Keratinocyte (primary cell): ENCODE data around the gene PHRF1. TPM values are rescaled to one million over a fixed set of nuclear protein-coding genes. Genes with fewer than 3 reads are reported as not detected.

Experiments used
- DNase-seq: peaks from one replicate; pipeline ENCODE4 v3.0.0-alpha.2; 2011; ENCODE audit warnings: low read depth, missing footprints, low spot score
- FAIRE-seq: peaks from 2 replicates; lab custom pipeline; 2011; peaks lifted over from hg19 to GRCh38; lab: Jason Lieb, UNC
- H2AFZ ChIP-seq: 2 replicates; pipeline ENCODE4 v1.6.0; 2012; ENCODE audit warnings: low read length, control low read depth, inconsistent platforms; ENCODE audit not compliant: control insufficient read depth
- H3K27ac ChIP-seq: 2 replicates; pipeline ENCODE4 v1.5.1; 2011; ENCODE audit warnings: low read length; ENCODE audit not compliant: control insufficient read depth, insufficient read depth
- H3K27me3 ChIP-seq: 3 replicates; pipeline ENCODE4 v1.6.0; 2011; ENCODE audit warnings: low read length; ENCODE audit not compliant: control insufficient read depth, insufficient read depth; ENCODE audit errors: extremely low read depth
- H3K36me3 ChIP-seq, 2 experiments: 2 replicates in 1 of 2; 3 replicates in 1 of 2; pipeline ENCODE4 v1.5.1; 2011; ENCODE audit warnings: low read length in 2 of 2, mild to moderate bottlenecking in 1 of 2; ENCODE audit not compliant: control insufficient read depth in 2 of 2, insufficient read depth in 2 of 2; ENCODE audit errors: extremely low read depth in 1 of 2
- H3K4me1 ChIP-seq: 3 replicates; pipeline ENCODE4 v1.5.1; 2011; ENCODE audit warnings: low read length; ENCODE audit not compliant: control insufficient read depth, insufficient read depth; ENCODE audit errors: extremely low read depth
- H3K4me2 ChIP-seq: 3 replicates; pipeline ENCODE4 v1.6.0; 2011; ENCODE audit warnings: low read depth, low read length; ENCODE audit not compliant: control insufficient read depth, insufficient read depth; ENCODE audit errors: extremely low read depth
- H3K4me3 ChIP-seq, 3 experiments: fragments of 200-600 bp in 1 of 3; sonication (generic) in 1 of 3; 2 replicates in 2 of 3; 3 replicates in 1 of 3; pipeline ENCODE4 v1.5.1; 2011 to 2016; ENCODE audit warnings: low read length in 3 of 3, mild to moderate bottlenecking in 3 of 3, control low read depth in 2 of 3, inconsistent platforms in 1 of 3, low read depth in 1 of 3, mixed read lengths in 1 of 3, mixed run types in 1 of 3, moderate library complexity in 1 of 3; ENCODE audit not compliant: control insufficient read depth in 2 of 3, insufficient read depth in 2 of 3; ENCODE audit errors: extremely low read depth in 1 of 3
- H3K79me2 ChIP-seq: 2 replicates; pipeline ENCODE4 v1.6.0; 2012; ENCODE audit warnings: low read length; ENCODE audit not compliant: control insufficient read depth, insufficient read depth
- H3K9ac ChIP-seq: 3 replicates; pipeline ENCODE4 v1.6.0; 2011; ENCODE audit warnings: low read length; ENCODE audit not compliant: control insufficient read depth, insufficient read depth; ENCODE audit errors: extremely low read depth
- H3K9me1 ChIP-seq: 3 replicates; pipeline ENCODE4 v1.6.0; 2011; ENCODE audit warnings: low read length; ENCODE audit not compliant: control insufficient read depth, insufficient read depth; ENCODE audit errors: extremely low read depth
- H3K9me3 ChIP-seq: 2 replicates; pipeline ENCODE4 v1.5.1; 2012; ENCODE audit warnings: low read depth, low read length; ENCODE audit not compliant: control insufficient read depth
- H4K20me1 ChIP-seq: 3 replicates; pipeline ENCODE4 v1.6.0; 2011; ENCODE audit warnings: low read length; ENCODE audit not compliant: control insufficient read depth, insufficient read depth; ENCODE audit errors: extremely low read depth
- CTCF ChIP-seq, 3 experiments: IDR thresholded peaks in 1 of 3; conservative IDR thresholded peaks in 1 of 3; optimal IDR thresholded peaks in 1 of 3; 2 replicates in 2 of 3; 3 replicates in 1 of 3; pipeline versions ENCODE3 to v1.5.1; 2011; ENCODE audit warnings: low read length in 3 of 3, mild to moderate bottlenecking in 3 of 3, moderate library complexity in 2 of 3, control low read depth in 1 of 3, inconsistent platforms in 1 of 3; ENCODE audit not compliant: insufficient read depth in 2 of 3; ENCODE audit errors: extremely low read depth in 1 of 3
- EZH2 ChIP-seq: IDR thresholded peaks from one replicate; pipeline ENCODE4 v1.6.1; 2012; ENCODE audit warnings: inconsistent platforms, mild to moderate bottlenecking, low read length, moderate library complexity
- dilution Hi-C: fragments of 300-500 bp; cut with MboI; formaldehyde crosslinking; loops from one replicate; pipeline ENCODE4 v1.7.0; 2020; ENCODE audit warnings: low sequenced_read_pairs; ENCODE audit not compliant: extremely low pct_ligation_motif_present
- polyA plus RNA-seq, 5 experiments: library from polyadenylated mRNA; depleted of rRNA in 3 of 5; stranded (reverse) in 3 of 5; stranded (forward) in 1 of 5; unstranded in 1 of 5; fragments of >200 nt; gene quantifications; 1 replicate in 1 of 5; 2 replicates in 3 of 5; 3 replicates in 1 of 5; pipeline versions ENCODE4 v1.2.1 to v1.2.3, GENCODE V29; 2011 to 2012; ENCODE audit warnings: missing spikeins in 2 of 5, low read depth in 1 of 5, low replicate concordance in 1 of 5

Gene PHRF1
- polyA plus RNA-seq, 1 donor (not counting 4 experiments of a cell fraction or from before 2014, with no cell fraction given): 10.7 TPM

- Histone ChIP-seq H3K27ac (no peak overlapping the region), H3K4me1 (no peaks in the 10 kb centered on the region), H3K4me3 (no peak overlapping the region), H3K27me3 (peaks cover 6% of the 10 kb centered on the region), H3K9ac (no peak overlapping the region), H4K20me1 (no peaks in the 10 kb centered on the region), H2AFZ (no peak overlapping the region), H3K36me3 (no peaks in the 10 kb centered on the region), H3K4me2 (no peak overlapping the region), H3K9me3 (no peaks in the 10 kb centered on the region), H3K79me2 (no peaks in the 10 kb centered on the region), H3K9me1 (no peaks in the 10 kb centered on the region)
- dilution Hi-C loops: no loop called here
- TF ChIP-seq EZH2: no peak
- TF ChIP-seq CTCF (optimal IDR thresholded peaks at IDR 0.05 in 1 of 3, IDR thresholded peaks at IDR 0.05 in 1 of 3, conservative IDR thresholded peaks at IDR 0.05 in 1 of 3; ENCODE audit: extremely low read depth in 1 of 3, insufficient read depth in 2 of 3, low read length in 3 of 3): no peak
- DNase-seq (no peak), FAIRE-seq (no peak)
These were observed 31.5 kb upstream of the PHRF1 start for GRCh38 chr11:544817-545166.

- TF ChIP-seq EZH2 (no peak), CTCF (optimal IDR thresholded peaks at IDR 0.05 in 1 of 3, IDR thresholded peaks at IDR 0.05 in 1 of 3, conservative IDR thresholded peaks at IDR 0.05 in 1 of 3; ENCODE audit: extremely low read depth in 1 of 3, insufficient read depth in 2 of 3, low read length in 3 of 3) (no peak)
These were observed 31.1 kb upstream of the PHRF1 start for GRCh38 chr11:545171-545570.

More at GRCh38 chr11:545171-545570, 31.1 kb upstream of the PHRF1 start:
- Histone ChIP-seq H2AFZ (no peak overlapping the region), H4K20me1 (no peaks in the 10 kb centered on the region), H3K9me3 (no peaks in the 10 kb centered on the region), H3K4me2 (no peak overlapping the region), H3K27me3 (peaks cover 6% of the 10 kb centered on the region), H3K9me1 (no peaks in the 10 kb centered on the region), H3K4me1 (no peaks in the 10 kb centered on the region), H3K79me2 (no peaks in the 10 kb centered on the region), H3K36me3 (no peaks in the 10 kb centered on the region), H3K4me3 (no peak overlapping the region), H3K9ac (no peak overlapping the region), H3K27ac (no peak overlapping the region)
- no peak for FAIRE-seq
- no peak for DNase-seq
- dilution Hi-C loops: no loop called here
